DMS 273 treated with DMSO at 0.1 percent for 48 hours (cell line): ENCODE results near the gene KRTAP29-1.
"Not testable (repeated sequence)": the region's sequence is repeated elsewhere in the genome, so short reads cannot be mapped to it uniquely, and the experiment has no call there.

ENCODE experiments used
- DNase-seq: peaks from one replicate; lab custom pipeline; 2025; lab: John Stamatoyannopoulos, UW

KRTAP29-1 gene

DNA sequence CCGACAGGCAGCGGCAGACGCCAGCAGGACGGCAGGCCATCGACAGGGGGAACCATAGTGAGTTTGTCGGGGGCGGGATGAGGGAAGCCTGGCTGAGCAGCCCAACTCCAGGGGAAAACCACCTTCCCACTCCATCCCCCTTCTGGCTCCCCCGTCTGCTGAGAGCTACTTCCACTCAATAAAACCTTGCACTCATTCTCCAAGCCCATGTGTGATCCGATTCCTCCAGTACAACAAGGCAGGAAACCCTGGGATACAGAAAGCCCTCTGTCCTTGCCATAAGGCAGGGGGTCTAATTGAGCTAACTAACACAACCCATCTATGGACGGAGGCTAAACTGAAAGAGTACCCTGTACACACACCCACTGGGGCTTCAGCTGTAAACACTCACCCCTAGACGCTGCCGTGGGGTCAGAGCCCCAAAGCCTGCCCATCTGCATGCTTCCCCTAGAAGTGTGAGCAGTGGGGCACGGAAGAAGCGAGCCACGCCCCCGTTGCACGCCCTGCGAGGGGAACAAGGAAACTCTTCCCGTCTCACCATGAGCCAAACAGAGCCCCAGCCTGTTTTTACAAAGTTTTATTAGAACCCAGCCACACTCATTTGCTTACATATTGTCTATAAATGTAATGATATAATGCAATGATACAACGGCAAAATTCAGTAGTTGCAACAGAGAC is 4.1 kb downstream of the KRTAP29-1 start:
- no peak for DNase-seq

DNA sequence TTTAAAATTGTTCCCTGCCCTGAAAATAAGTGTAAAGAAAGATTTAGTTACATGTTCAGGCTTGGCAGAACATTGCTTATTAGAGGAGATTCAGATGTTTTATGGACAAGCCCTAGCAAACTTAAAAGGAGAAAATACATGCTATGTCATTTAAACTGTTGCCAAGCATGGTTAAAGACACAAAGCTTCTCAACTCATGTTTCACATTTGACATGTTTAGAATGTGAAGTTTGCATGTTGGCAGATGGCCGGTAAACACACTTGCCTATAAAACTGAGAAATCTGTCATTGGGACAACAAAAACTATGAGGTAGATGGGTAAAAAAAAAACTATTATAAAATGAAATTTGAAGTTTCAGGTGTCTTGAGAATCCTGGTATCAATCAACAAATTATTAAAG is 5.8 kb downstream of the KRTAP29-1 start:
- DNase-seq, result no peak

DNA sequence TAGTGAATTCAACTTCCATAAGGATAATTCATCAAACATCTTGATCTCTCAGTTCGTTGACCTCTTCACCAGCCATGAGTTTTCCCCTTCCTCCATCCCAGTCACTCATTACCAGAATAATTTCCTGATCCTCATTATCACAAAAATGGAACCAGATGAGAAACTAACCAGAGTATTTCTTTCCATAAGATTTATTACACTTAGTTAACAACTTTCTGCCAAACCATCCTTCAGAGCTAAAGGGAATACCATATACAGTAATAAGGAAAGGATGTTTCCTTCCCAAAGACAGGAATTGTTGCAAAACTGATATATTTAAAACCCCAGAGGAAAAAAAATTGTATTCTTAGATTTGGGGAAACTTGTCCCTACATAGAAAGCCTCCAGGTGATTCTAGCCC is 8.6 kb downstream of the KRTAP29-1 start:
- DNase-seq, result no peak

DNA sequence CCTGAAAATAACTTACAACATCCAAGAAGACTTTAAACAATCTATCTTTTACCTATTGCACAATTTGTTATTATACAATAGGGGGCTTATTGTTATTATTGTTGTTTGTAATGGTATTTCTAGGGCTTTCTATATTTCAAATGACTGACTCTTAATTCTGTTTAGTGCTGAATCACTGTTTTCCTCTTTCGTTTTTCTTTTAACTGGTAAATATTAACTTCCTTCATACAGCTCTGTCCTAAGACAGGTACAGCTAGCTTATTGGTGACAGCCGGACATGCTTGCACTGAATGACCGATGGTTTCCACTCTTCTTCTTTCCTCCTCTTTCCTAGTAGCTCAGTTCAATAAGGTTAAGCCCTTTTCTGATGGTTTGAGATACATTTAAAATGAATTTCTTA is 15.6 kb downstream of the KRTAP29-1 start:
- DNase-seq, result no peak

DNA sequence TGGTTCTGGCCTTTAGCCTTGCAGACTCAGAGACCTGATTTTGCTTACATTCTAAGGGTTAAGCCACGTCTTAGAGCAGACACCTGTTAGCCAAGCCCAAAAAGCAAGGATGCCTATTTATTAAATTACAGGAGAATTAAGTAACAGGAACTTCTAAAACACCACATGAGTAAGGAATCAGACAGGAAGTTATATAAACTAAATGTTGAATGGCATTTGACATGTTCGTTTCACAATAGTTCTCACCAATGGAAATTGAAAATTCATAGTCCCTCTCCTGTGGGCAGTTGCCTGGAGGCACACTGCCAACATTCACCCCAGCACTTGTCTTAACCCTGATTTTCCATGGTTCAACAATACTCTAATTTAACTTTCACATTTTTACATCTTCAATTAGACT is 18.1 kb downstream of the KRTAP29-1 start:
- no peak for DNase-seq

DNA sequence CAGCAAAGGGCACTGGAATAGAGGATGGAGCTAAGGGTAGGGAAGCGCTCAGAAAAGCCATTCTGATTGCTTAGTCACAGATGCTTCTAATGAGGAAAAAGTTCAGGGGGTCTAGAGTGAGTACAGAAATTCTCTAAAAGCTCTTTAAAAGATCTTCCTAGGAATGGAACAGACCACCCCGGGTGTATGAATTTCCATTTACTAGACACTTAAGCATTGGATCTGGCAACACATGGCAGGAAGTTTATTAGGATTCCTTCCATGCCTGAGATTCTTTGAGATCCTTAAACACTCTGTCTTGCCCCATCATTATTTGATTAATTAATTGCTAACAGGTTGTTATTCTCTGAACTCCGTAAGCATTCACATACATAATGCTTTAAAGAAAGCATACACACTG is 18.6 kb downstream of the KRTAP29-1 start:
- no peak for DNase-seq

DNA sequence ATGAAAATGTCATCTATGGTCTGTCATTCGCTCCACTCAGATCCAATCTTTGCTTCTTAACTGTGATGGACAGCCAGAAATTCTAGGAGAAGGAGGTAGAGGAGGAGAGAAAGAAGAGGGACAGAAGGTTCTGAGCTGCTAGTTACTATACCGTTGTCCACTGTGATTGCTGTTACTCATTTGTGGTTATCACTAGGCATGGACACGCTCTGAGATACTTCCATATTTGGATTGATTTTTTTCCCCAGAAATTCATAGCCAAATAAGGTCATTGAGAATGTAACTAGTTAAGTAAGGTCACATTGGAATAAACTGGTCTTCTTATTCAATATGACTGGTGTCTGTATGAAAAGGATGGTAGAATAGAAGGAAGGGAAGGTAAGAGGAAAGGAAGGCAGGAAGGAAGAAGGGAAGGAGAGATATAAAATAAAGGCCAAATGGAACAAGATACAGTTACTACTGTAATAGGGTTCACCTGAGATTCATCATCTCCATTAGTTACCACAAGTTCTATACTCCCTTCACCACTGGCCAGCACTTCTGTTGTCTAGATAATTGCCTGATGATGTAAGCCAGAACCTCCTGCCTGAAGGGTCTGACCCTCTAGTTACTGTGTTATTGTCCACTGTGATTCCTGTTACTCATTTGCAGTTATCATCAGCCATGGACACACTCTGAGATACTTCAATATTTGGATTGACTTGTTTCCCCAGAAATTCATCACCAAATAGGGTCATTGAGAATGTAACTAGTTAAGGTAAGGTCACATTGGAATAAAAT is 24.3 kb downstream of the KRTAP29-1 start:
- DNase-seq, result no peak

DNA sequence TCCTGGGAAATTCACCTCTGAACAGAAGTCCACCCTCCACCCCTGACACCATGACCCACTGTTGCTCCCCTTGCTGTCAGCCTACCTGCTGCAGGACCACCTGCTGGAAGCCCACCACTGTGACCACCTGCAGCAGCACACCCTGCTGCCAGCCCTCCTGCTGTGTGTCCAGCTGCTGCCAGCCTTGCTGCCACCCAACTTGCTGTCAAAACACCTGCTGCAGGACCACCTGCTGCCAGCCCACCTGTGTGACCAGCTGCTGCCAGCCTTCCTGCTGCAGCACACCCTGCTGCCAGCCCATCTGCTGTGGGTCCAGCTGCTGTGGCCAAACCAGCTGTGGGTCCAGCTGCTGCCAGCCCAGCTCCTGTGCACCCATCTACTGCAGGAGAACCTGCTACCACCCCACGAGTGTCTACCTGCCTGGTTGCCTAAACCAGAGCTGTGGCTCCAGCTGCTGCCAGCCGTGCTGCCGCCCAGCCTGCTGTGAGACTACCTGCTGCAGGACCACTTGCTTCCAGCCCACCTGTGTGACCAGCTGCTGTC is 26.9 kb downstream of the KRTAP29-1 start, which contains the start of gene KRTAP9-7:
TSS of gene KRTAP9-7 (plus strand) at position 51 of the 543 bp plus-strand sequence. CDS start at position 51, 0 bp downstream.
- DNase-seq, result not testable (repeated sequence)

DNA sequence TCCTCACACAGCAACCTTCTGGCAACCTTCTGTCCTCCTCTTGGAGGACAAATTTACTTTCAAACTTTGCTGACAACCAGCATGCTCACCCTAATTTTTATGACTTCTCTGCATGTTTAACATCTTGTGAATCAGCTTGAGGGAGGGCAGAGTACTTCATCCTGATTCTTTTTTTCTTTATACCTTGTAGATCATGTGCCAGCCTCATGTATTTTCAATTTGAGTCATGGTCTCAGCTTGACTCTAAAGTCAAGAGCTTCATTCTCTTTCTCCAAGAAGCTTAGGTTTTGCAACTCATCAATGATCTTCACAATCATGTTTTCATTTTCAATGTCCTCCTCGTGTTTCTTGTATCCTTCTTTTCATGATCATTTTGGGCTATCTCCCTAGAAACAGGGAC is 30.8 kb downstream of the KRTAP29-1 start:
- DNase-seq, result no peak

DNA sequence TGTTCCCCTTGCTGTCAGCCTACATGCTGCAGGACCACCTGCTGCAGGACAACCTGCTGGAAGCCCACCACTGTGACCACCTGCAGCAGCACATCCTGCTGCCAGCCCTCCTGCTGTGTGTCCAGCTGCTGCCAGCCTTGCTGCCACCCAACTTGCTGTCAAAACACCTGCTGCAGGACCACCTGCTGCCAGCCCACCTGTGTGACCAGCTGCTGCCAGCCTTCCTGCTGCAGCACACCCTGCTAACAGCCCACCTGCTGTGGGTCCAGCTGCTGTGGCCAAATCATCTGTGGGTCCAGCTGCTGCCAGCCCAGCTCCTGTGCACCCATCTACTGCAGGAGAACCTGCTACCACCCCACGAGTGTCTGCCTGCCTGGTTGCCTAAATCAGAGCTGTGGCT is 31.3 kb downstream of the KRTAP29-1 start:
- DNase-seq, result not testable (repeated sequence)

DNA sequence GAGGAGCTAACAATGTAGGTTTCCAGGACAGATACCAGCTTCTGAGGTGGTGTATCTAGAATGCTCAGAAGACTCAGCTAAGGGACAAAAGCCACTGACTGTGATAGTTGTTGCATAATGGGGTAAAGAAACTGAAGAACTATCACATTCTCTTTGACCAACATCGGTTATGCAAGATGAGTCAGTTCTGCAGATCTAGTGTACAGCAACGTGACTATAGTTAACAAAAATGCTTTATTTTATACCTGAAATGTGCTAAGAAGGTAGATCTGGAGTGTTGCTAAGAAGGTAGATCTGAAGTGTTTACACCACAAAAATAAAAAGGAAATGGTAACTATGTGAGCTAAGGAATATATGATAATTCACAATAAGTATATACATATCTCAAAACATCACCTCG is 34.9 kb downstream of the KRTAP29-1 start:
- DNase-seq, result no peak

DNA sequence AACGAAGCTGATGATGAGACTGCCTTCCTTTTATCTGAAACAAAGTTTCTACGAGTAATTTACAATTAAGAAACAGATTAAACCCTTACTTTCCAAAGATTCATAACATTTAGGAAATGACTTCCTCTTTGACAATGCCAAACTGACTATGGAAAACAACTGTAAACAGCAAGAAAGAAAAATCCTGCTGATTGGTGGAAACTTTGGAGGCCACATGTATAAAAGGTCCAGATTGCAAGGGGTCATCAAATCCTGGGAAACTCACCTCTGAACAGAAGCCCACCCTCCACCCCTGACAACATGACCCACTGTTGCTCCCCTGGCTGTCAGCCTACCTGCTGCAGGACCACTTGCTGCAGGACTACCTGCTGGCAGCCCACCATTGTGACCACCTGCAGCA is 37.6 kb downstream of the KRTAP29-1 start, which contains the start of gene KRTAP9-6:
TSS of gene KRTAP9-6 (plus strand) at position 301 of the 400 bp plus-strand sequence. CDS start at position 301, 0 bp downstream.
- DNase-seq, result no peak

DNA sequence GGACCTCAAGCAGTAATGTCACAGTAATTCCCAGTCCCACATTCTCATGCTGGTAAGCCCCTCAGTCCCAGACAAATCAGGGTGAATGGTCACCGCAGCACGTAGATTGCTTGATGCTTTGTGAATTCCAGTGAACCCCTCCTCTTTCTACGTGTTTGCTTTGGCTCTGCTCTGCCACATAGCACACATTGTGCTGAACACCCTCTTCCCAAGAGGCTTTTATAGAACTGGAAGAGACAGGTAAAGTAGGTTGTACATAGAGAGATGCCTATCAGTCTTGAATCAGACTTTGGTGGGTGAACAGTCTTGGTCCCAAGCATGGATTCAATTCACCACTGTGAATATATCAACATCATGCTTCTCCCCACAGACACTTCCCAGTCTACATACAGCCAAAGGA is 38.1 kb downstream of the KRTAP29-1 start:
- DNase-seq, result no peak

DNA sequence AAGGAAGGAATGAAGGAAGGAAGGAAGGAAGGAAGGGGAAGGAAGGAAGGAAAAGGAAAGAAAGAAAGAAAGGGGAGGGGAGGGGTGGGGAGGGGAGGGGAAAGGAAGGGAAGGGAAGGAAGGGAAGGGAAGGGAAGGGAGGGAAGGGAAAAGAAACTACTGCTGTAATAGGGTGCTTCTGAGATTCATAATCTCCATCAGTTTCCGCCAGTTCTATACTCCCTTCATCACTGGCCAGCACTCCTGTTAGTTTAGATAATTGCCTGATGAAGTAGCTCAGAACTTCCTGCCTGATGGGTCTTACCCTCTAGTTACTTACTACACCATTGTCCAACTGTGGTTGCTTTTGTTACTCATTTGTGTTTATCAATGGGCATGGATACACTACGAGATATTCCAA is 39.4 kb downstream of the KRTAP29-1 start:
- no peak for DNase-seq

DNA sequence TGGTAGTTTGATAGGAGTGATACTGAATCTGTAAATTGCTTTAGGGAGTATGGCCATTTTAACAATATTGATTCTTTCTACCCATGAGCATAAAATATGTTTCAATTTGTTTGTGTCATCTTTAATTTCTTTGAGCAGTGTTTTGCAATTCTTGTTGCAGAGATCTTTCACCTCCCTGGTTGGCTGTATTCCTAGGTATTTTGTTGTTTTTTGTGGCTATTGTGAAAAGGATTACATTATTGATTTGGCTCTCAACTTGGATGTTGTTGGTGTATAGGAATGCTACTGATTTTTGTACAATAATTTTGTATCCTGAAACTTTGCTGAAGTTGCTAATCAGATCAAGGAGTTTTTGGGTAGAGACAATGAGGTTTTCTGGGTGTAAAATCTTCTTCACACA is 44.2 kb downstream of the KRTAP29-1 start:
- no peak for DNase-seq

DNA sequence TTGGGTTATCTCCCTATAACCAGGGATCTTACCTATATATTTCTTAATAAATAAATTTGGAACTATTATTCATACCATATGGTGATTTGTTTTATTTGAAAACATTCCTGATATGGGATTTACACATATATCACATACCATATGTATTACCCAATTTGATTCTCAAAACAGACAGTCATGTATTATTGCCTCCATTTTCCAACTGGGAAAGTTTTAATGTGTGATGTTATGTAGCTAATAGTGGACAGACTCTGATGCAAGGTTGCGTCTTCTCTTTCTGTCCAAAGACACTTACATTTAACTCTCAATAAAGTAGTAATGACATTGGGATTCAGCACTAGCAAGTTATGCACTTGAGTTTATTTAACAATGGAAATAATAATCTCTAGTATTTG is 46.4 kb downstream of the KRTAP29-1 start:
- DNase-seq, result no peak

DNA sequence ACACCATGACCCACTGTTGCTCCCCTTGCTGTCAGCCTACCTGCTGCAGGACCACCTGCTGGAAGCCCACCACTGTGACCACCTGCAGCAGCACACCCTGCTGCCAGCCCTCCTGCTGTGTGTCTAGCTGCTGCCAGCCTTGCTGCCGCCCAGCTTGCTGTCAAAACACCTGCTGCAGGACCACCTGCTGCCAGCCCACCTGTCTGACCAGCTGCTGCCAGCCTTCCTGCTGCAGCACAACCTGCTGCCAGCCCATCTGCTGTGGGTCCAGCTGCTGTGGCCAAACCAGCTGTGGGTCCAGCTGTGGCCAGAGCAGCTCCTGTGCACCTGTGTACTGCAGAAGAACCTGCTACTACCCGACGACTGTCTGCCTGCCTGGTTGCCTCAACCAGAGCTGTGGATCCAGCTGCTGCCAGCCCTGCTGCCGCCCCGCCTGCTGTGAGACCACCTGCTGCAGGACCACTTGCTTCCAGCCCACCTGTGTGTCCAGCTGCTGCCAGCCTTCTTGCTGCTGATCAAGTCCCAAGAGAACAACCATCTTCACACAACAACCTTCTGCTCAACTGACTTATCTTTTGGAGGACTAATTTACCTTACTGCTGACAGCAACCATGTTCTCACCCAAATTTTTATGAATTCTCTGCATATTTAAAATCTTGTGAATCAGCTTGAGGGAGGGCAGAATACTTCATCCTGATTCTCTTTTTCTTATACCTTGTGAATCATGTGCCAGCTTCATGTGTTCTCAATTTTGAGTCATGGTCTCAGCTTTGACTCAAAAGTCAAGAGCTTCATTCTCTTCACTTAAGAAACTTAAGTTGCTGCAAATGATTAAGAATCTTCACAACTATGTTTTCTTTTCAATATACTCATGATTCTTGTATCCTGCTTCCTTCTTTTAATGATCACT is 47.0 kb downstream of the KRTAP29-1 start, which contains the start of gene KRTAP9-9:
TSS of gene KRTAP9-9 (plus strand) at position 4 of the 910 bp plus-strand sequence.
- not testable (repeated sequence) for DNase-seq

DNA sequence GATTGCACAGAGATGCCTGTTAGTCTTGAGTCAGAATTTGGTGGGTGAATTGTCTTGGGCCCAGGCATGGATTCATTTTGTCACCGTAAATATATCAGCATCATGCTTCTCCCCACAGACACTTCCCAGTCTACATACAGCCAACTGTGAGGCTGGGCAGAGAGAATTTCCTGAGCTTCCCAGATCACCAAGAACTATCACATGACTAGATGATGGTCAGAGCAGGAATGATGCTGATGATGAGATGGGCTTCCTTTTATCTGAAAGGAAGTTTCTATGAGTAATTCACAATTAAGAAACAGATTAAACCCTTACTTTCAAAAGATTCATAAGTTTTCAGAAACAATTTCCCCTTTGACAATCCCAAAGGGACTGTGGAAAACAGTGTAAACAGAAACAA is 47.8 kb downstream of the KRTAP29-1 start:
- DNase-seq, result no peak
